Measurements from ENCODE around the gene LSM14B.
"Not testable (repeated sequence)": the region's sequence is repeated elsewhere in the genome, so short reads cannot be mapped to it uniquely, and the experiment has no call there.

DNA sequence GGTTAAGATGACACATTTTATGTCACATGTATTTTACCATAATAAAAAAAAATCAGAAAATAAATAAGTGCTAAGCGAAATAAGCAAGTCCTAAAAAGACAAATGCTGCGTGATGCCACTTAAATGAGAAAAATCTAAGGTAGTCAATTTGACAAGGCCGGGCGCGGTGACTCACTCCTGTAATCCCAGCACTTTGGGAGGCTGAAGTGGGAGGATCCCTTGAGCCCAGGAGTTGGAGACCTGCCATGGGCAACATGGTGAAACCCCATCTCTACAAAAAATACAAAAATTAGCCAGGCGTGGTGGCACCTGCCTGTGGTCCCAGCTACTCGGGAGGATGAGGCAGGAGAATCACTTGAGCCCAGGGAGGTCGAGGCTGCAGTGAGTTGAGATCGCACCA lies 38.1 kb upstream of the LSM14B start:
- TF ChIP-seq, protein P1, sequence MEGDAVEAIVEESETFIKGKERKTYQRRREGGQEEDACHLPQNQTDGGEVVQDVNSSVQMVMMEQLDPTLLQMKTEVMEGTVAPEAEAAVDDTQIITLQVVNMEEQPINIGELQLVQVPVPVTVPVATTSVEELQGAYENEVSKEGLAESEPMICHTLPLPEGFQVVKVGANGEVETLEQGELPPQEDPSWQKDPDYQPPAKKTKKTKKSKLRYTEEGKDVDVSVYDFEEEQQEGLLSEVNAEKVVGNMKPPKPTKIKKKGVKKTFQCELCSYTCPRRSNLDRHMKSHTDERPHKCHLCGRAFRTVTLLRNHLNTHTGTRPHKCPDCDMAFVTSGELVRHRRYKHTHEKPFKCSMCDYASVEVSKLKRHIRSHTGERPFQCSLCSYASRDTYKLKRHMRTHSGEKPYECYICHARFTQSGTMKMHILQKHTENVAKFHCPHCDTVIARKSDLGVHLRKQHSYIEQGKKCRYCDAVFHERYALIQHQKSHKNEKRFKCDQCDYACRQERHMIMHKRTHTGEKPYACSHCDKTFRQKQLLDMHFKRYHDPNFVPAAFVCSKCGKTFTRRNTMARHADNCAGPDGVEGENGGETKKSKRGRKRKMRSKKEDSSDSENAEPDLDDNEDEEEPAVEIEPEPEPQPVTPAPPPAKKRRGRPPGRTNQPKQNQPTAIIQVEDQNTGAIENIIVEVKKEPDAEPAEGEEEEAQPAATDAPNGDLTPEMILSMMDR (IDR thresholded peaks at IDR 0.05) = not testable (repeated sequence)
- TF ChIP-seq POLR2A (IDR thresholded peaks at IDR 0.05) = not testable (repeated sequence)

All from testis (tissue), 2 donors.